Liver (tissue), 9 donors: Measurements from ENCODE around the gene CFAP73. TPM values are rescaled to one million over a fixed set of nuclear protein-coding genes. Genes with fewer than 3 reads are reported as not detected.

Experiments
- DNase-seq: peaks from one replicate; pipeline ENCODE4 v3.0.0-alpha.2; 2017; ENCODE audit warnings: low spot score
- H3K27ac ChIP-seq, 2 donors: one replicate each; pipeline ENCODE4 v1.7.0; 2013; ENCODE audit warnings: inconsistent platforms in 2 of 2, low read length in 2 of 2, control low read depth in 1 of 2, low read depth in 1 of 2, mild to moderate bottlenecking in 1 of 2
- H3K27me3 ChIP-seq, 4 donors: one replicate each; pipeline versions ENCODE4 v1.6.1 to v1.7.0; 2013; ENCODE audit warnings: low read length in 3 of 4, inconsistent platforms in 1 of 4, mild to moderate bottlenecking in 1 of 4, moderate library complexity in 1 of 4; ENCODE audit not compliant: control insufficient read depth in 4 of 4, insufficient read depth in 4 of 4
- H3K36me3 ChIP-seq, 4 donors: one replicate each; pipeline versions ENCODE4 v1.6.1 to v1.7.0; 2013; ENCODE audit warnings: low read length in 3 of 4, mild to moderate bottlenecking in 3 of 4, low read depth in 1 of 4, moderate library complexity in 1 of 4; ENCODE audit not compliant: control insufficient read depth in 4 of 4, insufficient read depth in 3 of 4
- H3K4me1 ChIP-seq, 4 donors: one replicate each; pipeline versions ENCODE4 v1.6.1 to v1.7.0; 2013; ENCODE audit warnings: low read length in 3 of 4, mild to moderate bottlenecking in 3 of 4, moderate library complexity in 1 of 4; ENCODE audit not compliant: control insufficient read depth in 4 of 4, insufficient read depth in 4 of 4
- H3K4me3 ChIP-seq, 3 donors: one replicate each; pipeline versions ENCODE4 v1.6.1 to v1.7.0; 2013; ENCODE audit warnings: low read length in 3 of 3, control low read depth in 1 of 3, low read depth in 1 of 3, mild to moderate bottlenecking in 1 of 3
- H3K9ac ChIP-seq, 2 donors: one replicate each; pipeline ENCODE4 v1.7.0; 2013; ENCODE audit warnings: low read length in 2 of 2, mild to moderate bottlenecking in 2 of 2, moderate library complexity in 2 of 2, control low read depth in 1 of 2, low read depth in 1 of 2
- H3K9me3 ChIP-seq, 4 donors: one replicate each; pipeline versions ENCODE4 v1.6.1 to v1.7.0; 2013; ENCODE audit warnings: low read length in 3 of 4; ENCODE audit not compliant: control insufficient read depth in 4 of 4
- CTCF ChIP-seq: fragments of 150-350 bp; IDR thresholded peaks from 2 replicates; pipeline ENCODE4 v1.5.1; 2017; ENCODE audit warnings: improper control_type of control experiment, low read depth, low read length; ENCODE audit not compliant: missing input control
- EGR1 ChIP-seq, 2 donors: IDR thresholded peaks; 2 replicates each; pipeline ENCODE4 v1.6.1; 2016 to 2018; ENCODE audit warnings: antibody characterized with exemption in 2 of 2, low read depth in 2 of 2
- FOXA1 ChIP-seq: IDR thresholded peaks from 2 replicates; pipeline ENCODE4 v1.6.1; 2016; ENCODE audit warnings: antibody characterized with exemption
- FOXA2 ChIP-seq: IDR thresholded peaks from 2 replicates; pipeline ENCODE4 v1.6.1; 2016; ENCODE audit warnings: antibody characterized with exemption
- GABPA ChIP-seq, 2 donors: IDR thresholded peaks in 1 of 2; conservative IDR thresholded peaks in 1 of 2; 2 replicates each; pipeline ENCODE4 v1.6.1; 2016; ENCODE audit warnings: antibody characterized with exemption in 2 of 2, mild to moderate bottlenecking in 1 of 2, moderate library complexity in 1 of 2
- HNF4A ChIP-seq, 2 donors: conservative IDR thresholded peaks; 2 replicates each; pipeline ENCODE4 v1.6.1; 2016; ENCODE audit warnings: antibody characterized with exemption in 2 of 2, mild to moderate bottlenecking in 2 of 2
- HNF4G ChIP-seq: IDR thresholded peaks from 2 replicates; pipeline ENCODE4 v1.6.1; 2016; ENCODE audit warnings: antibody characterized with exemption
- JUND ChIP-seq, 2 donors: IDR thresholded peaks; 2 replicates each; pipeline ENCODE4 v1.6.1; 2016; ENCODE audit warnings: antibody characterized with exemption in 2 of 2
- MAX ChIP-seq: IDR thresholded peaks from 2 replicates; pipeline ENCODE4 v1.6.1; 2016; ENCODE audit warnings: antibody characterized with exemption
- NR2F2 ChIP-seq: IDR thresholded peaks from 2 replicates; pipeline ENCODE4 v1.6.1; 2016; ENCODE audit warnings: antibody characterized with exemption
- RAD21 ChIP-seq, 2 donors: IDR thresholded peaks; 2 replicates each; pipeline ENCODE4 v1.6.1; 2016; ENCODE audit warnings: antibody characterized with exemption in 2 of 2, mild to moderate bottlenecking in 2 of 2
- RXRA ChIP-seq, 2 donors: IDR thresholded peaks; 2 replicates each; pipeline ENCODE4 v1.6.1; 2017 to 2018; ENCODE audit warnings: antibody characterized with exemption in 2 of 2, mild to moderate bottlenecking in 1 of 2
- SP1 ChIP-seq: IDR thresholded peaks from 2 replicates; pipeline ENCODE4 v1.6.1; 2018; ENCODE audit warnings: antibody characterized with exemption, mild to moderate bottlenecking
- TAF1 ChIP-seq: conservative IDR thresholded peaks from 2 replicates; pipeline ENCODE4 v1.6.1; 2016; ENCODE audit warnings: antibody characterized with exemption, mild to moderate bottlenecking
- YY1 ChIP-seq: IDR thresholded peaks from 2 replicates; pipeline ENCODE4 v1.6.1; 2016; ENCODE audit warnings: antibody characterized with exemption, mild to moderate bottlenecking
- WGBS: extraction: QIAGEN DNeasy Blood & Tissue Kit; methylation state at CpG from one replicate; pipeline ENCODE4 v1.1.7; 2013; 5-methylcytosine and 5-hydroxymethylcytosine counted together
- polyA plus RNA-seq, 2 donors: library from polyadenylated mRNA; stranded (reverse) in 1 of 2; unstranded in 1 of 2; fragments of 200-250 nt in 1 of 2; fragments of >200 nt in 1 of 2; fragmentation: Nextera tagmentation in 1 of 2; extraction: Ambion mirVana in 1 of 2; gene quantifications; one replicate each; pipeline versions ENCODE4 v1.2.1 to v1.2.3, GENCODE V29; 2013 to 2015
- total RNA-seq, 2 donors: library from RNA; depleted of rRNA; stranded (reverse); fragments of >200 nt; gene quantifications; one replicate each; pipeline ENCODE4 v1.2.3, GENCODE V29; 2014
- TF ChIP-seq, protein P1 (sequence below): IDR thresholded peaks from 2 replicates; pipeline ENCODE4 v1.6.1; 2016; ENCODE audit warnings: antibody characterized with exemption
- donor health status: healthy.
- donor health status: healthy.
- donor health status: healthy.
- donor health status: healthy.
- donor health status: healthy.

The CFAP73 gene
- total and polyA plus RNA-seq, 4 donors: 0.18 to 0.19 TPM; not detected in 2

DNA sequence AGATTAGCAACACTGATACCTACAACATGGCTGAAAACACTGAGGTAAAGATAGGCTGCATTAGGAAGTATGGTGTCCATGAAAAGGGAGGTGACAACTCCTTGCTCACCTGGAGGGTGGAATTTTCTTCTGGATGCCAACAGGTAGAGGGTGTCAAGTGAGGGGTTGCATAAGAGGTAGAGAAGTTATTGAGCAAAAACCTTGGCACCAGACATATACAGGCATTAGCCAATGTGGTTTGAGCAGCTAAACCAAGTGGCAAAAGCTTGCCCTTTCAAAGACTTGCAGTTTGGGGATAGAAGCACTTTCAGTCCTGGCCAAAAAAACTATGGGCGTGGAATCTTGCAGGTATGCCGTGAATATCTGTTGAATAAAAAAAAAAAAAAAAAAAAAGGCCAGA lies 39.8 kb downstream of the CFAP73 start:
- H3K4me3 ChIP-seq: no peak overlapping the region
- peaks cover 6 to 30% (median 21%) of the 10 kb centered on the region in 4 donors for H3K4me1 ChIP-seq
- no peak for DNase-seq
- no peak overlapping the region for H3K27ac ChIP-seq
- no peaks in the 10 kb centered on the region for H3K9me3 ChIP-seq
- no peaks in the 10 kb centered on the region for H3K27me3 ChIP-seq
- no peak overlapping the region for H3K9ac ChIP-seq
- H3K36me3 ChIP-seq: peaks cover 7 to 22% (median 11%) of the 10 kb centered on the region in 4 donors
- 57% methylated on average over 2 of the region's 2 CpGs for WGBS
- no peak for TF ChIP-seq GABPA (IDR thresholded peaks at IDR 0.05 in 1 of 2, conservative IDR thresholded peaks at IDR 0.05 in 1 of 2)
- TF ChIP-seq, protein P1, sequence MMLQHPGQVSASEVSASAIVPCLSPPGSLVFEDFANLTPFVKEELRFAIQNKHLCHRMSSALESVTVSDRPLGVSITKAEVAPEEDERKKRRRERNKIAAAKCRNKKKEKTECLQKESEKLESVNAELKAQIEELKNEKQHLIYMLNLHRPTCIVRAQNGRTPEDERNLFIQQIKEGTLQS: no peak
- TF ChIP-seq RAD21 (IDR thresholded peaks at IDR 0.05): no peak
- TF ChIP-seq HNF4G: no peak
- TF ChIP-seq YY1: peak; percentile 13
- TF ChIP-seq RXRA (IDR thresholded peaks at IDR 0.05): peak in 1 of 2 donors; percentile 20
- no peak for TF ChIP-seq FOXA1

DNA sequence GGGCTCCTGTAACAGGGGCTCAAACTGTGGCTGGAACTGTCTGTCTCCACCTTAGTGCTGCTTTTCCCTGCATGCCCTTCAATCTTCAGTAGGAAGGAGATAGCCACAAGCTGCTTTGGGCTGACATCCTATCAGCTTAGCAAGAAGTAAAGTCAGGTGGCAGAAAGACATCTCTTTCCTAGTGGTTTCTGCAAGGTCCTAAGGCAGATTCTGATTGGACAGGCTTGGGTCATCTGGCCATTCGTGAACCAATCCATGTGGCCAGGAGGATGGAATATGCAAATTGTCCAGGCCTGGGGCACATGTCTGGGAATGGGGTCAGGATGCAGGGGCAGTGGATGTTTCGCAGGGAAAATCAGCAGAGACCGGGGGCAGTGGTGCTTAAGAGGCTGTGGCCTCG lies 41.2 kb downstream of the CFAP73 start:
- 93% methylated on average over 4 of the region's 4 CpGs for WGBS
- Histone ChIP-seq H3K9me3 (no peaks in the 10 kb centered on the region), H3K4me3 (no peak overlapping the region), H3K36me3 (peaks cover 7 to 22% (median 11%) of the 10 kb centered on the region in 4 donors), H3K27ac (no peak overlapping the region), H3K4me1 (peaks cover 6 to 22% (median 20%) of the 10 kb centered on the region in 4 donors), H3K9ac (no peak overlapping the region), H3K27me3 (no peaks in the 10 kb centered on the region)
- TF ChIP-seq RXRA (IDR thresholded peaks at IDR 0.05) (no peak), EGR1 (IDR thresholded peaks at IDR 0.05; ENCODE audit: low read depth in 2 of 2) (no peak), JUND (IDR thresholded peaks at IDR 0.05) (no peak), SP1 (no peak), NR2F2 (no peak)
- DNase-seq: peak; percentile 67

- Histone ChIP-seq H3K36me3 (peaks cover 7 to 22% (median 11%) of the 10 kb centered on the region in 4 donors), H3K4me3 (no peak overlapping the region), H3K27ac (no peak overlapping the region), H3K27me3 (no peaks in the 10 kb centered on the region), H3K9ac (no peak overlapping the region), H3K4me1 (peaks cover 3 to 18% (median 17%) of the 10 kb centered on the region in 4 donors), H3K9me3 (no peaks in the 10 kb centered on the region)
- 97% methylated on average over 19 of the region's 19 CpGs for WGBS
- no peak for TF ChIP-seq CTCF
- peak; percentile 76 for DNase-seq
Measured at GRCh38 chr12:113191227-113191626, 41.7 kb downstream of the CFAP73 start.

- Histone ChIP-seq H3K9ac (no peak overlapping the region), H3K27ac (no peak overlapping the region), H3K4me3 (no peak overlapping the region), H3K36me3 (peaks cover 7 to 22% (median 11%) of the 10 kb centered on the region in 4 donors), H3K4me1 (peaks cover 0 to 5% (median 2%) of the 10 kb centered on the region in 4 donors), H3K27me3 (no peaks in the 10 kb centered on the region), H3K9me3 (no peaks in the 10 kb centered on the region)
- no peak for DNase-seq
- 88% methylated on average over 4 of the region's 4 CpGs for WGBS
- TF ChIP-seq SP1 (no peak), CTCF (no peak), TAF1 (no peak), EGR1 (IDR thresholded peaks at IDR 0.05; ENCODE audit: low read depth in 2 of 2) (no peak), FOXA2 (no peak), MAX (no peak), HNF4G (no peak), RAD21 (IDR thresholded peaks at IDR 0.05) (no peak), JUND (IDR thresholded peaks at IDR 0.05) (no peak), RXRA (IDR thresholded peaks at IDR 0.05) (no peak), HNF4A (conservative IDR thresholded peaks at IDR 0.05) (no peak), GABPA (IDR thresholded peaks at IDR 0.05 in 1 of 2, conservative IDR thresholded peaks at IDR 0.05 in 1 of 2) (no peak)
Measured at GRCh38 chr12:113194971-113195391, 45.5 kb downstream of the CFAP73 start.
